ENCODE measurements around the gene CCDC57.

The CCDC57 gene

DNA sequence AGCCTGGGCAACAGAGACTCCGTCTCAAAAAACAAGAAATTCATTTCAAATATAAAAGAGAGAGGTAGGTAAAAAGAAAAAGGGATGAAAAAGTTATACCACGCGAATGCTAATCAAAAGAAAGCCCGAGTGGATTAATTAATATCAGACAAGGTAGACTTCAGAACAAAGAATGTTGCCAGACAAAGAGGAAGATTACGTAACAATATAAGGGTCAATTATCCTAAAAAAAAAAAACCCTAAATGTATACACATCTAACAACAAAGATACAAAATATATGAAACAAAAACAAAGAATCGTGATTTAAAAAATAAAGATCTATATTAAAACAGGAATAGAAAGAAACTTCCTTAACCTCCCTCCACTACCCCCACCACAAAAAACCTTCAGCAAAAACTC lies 44.1 kb downstream of the CCDC57 start:
- DNase-seq (ENCODE audit: extremely low spot score, insufficient read length, low read depth) (no peak), FAIRE-seq (no peak)

DNA sequence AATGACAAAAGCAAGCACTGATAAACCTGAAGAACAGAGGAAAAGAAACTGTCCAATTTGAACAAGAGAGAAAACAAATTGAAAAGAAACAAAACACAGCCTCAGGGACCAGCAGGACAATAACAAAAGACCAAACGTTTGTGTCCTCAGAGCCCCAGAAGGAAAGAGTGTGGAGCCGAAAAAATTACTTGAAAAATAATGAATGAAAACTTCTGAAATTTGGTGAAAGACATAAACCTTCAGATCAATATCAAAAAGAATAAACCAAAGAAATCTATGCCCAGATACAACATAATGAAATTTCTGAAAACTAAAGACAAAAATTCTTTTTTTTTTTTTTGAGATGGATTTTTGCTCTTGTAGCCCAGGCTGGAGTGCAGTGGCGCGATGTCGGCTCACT lies 45.6 kb downstream of the CCDC57 start:
- no peak for DNase-seq (ENCODE audit: extremely low spot score, insufficient read length, low read depth)
- no peak for FAIRE-seq

DNA sequence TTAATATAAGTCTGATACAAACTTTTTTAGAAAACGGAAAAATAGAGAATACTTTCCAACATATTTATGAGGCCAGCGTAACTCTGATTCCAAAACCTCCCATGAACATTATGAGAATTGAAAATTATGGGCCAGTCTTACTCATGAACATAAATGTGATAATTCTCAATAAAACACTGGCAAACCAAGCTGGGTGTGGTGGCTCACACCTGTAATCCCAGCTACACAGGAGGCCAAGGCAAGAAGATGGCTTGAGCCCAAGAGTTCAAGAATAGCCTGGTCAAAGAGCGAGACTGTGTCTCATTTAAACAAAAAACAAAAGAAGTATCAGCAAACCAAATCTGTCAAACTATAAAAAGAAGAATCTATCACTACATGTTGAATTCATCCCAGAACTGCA lies 47.8 kb downstream of the CCDC57 start:
- DNase-seq (ENCODE audit: extremely low spot score, insufficient read length, low read depth) (no peak), FAIRE-seq (no peak)

DNA sequence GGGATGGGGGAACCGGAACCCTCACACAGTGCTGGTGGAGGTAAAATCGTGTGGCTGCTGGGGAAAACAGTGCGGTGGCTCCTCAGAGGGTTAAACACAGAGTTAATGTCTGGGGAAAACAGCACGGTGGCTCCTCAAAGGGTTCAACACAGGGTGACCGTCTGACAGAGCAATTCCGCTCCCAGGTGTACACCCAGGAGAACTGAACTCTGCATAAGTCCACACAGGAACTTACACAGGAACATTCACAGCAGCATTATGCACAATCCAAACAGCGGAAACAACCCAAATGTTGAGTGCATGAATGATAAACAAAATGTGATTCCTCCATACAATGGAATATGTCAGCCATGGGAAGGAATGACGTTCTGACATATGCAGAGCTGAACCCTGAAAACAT lies 51.4 kb downstream of the CCDC57 start:
- DNase-seq (ENCODE audit: extremely low spot score, insufficient read length, low read depth) (no peak), FAIRE-seq (no peak)

DNA sequence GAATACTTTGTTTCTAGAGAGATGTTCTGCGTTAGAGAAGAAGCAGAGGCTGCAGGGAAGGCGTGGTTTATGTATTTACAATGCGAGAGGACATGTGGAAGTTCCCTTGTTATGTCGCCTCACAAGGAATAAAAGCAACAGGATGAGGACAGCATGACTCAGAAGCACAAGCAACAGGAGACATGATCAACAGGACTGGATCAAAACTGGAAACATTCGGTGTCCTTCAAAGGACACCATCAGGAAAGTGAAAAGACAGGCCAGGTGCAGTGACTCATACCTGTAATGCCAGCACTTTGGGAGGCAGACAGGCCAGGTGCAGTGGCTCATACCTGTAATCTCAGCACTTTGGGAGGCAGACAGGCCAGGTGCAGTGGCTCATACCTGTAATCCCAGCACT lies 52.6 kb downstream of the CCDC57 start:
- DNase-seq (ENCODE audit: extremely low spot score, insufficient read length, low read depth) (no peak), FAIRE-seq (no peak)

DNA sequence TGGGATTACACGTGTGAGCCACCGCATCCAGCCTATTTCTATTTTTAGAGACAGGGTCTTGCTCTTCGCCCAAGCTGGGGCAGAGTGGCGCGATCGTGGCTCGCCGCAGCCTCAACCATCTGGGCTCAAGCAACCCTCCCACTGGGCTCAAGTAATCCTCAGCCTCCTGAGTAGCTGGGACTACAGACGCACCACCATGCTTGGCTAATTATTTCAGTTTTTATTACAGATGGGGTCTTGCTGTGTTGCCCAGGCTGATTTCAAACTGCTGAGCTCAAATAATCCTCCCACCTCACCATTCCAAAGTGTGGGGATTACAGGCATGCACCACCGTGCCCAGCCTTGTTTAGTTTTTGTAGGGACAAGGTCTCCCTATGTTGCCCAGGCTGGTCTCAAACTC lies 53.8 kb downstream of the CCDC57 start:
- DNase-seq (ENCODE audit: extremely low spot score, insufficient read length, low read depth), result no peak

DNA sequence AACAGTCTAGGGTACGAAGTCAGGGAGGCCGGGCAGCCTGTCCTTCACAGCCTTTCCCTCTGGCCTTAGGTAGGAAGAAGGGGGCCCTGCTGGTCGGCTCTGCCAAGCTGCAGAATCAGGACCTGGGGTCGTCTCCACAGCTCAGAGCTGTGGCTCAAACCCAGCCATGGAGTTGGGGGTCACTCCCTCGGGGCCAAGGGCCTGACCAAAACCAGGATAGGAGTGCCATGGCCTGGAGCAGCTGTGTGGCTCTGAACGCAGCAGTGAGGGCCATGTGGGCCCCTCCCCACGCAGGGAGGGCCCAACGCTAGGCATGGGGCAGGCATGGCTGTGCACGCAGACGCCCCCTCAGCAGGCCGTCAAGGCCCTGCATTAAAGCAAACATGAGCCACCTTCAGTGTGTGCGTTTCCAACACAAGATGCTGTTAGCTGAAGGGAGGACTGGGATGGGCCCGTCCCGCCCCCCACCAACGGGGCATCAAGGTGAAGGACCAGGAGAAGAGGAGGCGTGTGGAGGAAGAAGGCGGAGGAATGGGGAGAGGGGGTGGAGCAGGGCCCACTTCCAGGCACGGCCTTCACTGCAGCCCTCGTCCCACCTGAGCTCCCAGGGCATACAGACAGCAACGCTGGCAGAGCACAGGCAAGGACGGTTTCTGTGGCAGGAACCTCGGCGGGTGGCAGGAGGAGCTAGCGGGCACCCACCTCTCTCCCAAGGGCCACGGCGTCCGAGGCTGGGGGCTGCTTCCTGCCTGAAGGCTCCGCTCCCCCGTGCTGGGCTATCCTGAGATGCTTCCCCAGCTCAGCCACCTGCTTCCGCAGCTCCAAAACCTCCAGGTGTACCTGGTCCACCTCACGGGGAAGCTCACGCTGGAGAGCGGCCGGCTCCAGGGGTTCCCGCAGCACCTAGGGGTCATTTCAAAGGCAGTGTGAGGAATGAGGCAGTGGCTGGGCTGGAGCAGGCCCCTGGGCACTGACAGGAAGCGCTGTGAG lies 55.3 kb downstream of the CCDC57 start:
- DNase-seq (ENCODE audit: extremely low spot score, insufficient read length, low read depth) (no peak), FAIRE-seq (no peak)

More for the DNA sequence above, 53.8 kb downstream of the CCDC57 start:
- no peak for FAIRE-seq

DNA sequence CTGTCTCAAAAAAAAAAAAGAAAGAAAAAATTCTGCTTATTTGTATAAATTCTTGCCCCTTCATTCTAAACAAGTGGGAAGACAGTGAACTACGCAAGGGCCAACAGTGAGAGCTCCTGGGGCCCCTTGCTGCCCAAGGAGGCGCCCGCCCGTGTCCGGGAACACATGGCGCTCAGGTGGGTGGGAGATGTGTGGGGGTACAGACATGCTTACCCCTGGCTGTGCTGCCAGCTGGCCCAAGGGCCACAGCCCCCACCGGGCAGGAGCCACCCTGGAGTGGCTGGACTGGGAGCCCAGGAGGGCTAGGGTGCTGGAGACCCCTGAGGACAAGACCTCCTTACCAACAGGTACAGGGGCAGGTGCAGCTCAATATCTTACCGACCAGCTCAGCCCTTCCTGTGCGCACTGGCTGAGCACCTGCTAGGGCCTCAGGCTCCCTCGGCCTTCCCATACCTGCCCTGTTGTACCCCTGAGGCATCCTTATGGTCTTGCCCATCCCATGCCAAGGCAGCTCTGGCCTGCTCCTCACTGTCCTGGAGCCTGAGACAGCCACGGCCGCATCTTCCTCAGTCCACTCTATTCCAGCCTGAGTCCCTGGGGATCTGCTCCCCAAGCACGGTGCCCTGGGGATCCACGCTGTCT lies 56.2 kb downstream of the CCDC57 start:
- FAIRE-seq (no peak), DNase-seq (ENCODE audit: extremely low spot score, insufficient read length, low read depth) (no peak)

DNA sequence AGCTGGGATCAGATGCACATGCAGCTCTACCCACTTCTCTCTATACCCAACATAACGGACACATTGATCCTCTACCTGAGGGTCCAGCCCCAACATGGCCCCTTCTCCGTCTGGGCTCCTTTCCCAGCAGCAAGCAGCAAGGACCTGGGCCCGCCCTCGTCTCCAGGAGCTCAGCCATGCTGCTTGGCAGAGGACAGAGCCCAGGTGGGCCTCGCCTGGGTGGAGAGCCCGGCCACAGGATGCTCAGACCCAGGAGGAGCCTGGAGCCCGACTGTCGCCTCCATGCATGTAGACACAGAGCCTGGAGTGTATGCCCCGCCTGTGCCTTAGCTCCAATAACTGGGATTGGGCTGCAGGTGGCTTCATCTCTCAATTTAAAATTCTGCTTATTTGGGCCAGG lies 57.0 kb downstream of the CCDC57 start:
- DNase-seq (ENCODE audit: extremely low spot score, insufficient read length, low read depth), result no peak
- no peak for FAIRE-seq

DNA sequence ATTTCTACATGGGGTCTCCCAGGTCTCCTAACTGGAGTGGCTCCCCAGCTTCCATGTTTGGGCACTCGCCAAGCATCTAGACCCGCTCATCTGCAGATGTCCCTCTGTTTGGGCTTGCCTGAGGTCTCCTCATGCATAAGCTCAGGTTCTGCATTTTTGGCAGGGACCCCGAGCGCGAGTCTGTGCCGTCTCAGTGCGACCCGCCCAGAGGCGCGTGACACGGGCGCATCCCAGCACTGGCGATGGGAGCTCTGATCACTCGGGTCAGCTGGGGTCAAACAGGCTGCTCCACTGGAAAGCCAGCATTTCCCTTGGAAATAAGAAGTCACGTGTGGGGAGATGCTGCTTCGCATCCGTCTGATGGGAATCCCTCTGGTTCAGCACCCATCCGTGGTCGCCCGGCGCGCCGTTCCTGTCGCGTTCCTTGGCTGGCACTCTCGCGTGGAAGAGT lies 57.7 kb downstream of the CCDC57 start:
- DNase-seq (ENCODE audit: extremely low spot score, insufficient read length, low read depth), result no peak
- FAIRE-seq, result no peak

DNA sequence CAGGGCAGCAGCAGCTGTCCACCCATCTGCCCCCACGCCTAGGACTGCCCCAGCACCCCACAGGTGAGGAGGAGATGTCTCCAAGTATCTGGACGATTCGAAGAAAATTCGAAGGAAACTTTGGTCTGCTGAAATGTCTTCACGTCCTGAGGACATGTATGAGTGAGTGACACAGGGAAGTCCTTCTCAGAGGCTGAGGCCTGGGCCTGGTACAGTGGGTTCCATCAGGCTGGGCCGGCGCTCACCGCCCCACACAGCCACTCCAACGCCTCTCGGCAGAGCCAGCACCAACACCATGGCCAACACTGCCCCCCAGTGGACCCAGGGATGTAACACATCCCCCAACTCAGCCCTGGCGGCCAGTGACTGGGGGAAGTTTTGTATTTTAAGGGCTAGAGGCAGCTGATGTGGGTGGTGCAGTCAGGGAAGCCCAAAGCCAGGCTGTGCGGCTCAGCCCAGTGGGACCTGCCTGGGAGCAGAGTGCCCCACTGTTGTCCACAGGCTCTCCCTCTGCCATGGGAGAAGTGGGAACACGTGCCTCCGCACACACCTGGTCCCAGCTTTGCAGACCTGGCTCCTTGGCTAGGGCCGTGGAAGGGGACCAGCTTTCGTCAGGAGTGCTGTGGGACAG lies 58.8 kb downstream of the CCDC57 start:
- FAIRE-seq, result peak; percentile 92
- DNase-seq (ENCODE audit: extremely low spot score, insufficient read length, low read depth), result peak; percentile 73

DNA sequence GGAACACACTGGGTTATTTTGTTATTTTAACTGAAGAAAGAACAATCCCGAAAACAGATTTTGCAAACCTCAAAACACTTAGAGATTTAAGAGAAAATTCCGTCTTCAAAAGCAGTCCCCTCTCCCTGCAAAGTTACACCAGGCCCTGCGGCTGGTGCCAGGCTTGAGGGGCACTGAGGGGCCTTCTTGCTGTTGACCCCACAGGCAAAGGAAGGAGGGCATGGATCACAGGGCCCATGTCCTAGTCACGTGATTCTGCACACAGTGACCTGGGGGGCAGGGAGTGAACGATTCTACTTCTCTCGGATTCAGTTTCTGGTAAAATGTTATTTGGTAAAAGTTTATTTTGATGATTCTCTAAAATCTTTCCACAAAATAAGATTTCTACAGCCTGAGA lies 59.3 kb downstream of the CCDC57 start:
- FAIRE-seq (no peak), DNase-seq (ENCODE audit: extremely low spot score, insufficient read length, low read depth) (no peak)

DNA sequence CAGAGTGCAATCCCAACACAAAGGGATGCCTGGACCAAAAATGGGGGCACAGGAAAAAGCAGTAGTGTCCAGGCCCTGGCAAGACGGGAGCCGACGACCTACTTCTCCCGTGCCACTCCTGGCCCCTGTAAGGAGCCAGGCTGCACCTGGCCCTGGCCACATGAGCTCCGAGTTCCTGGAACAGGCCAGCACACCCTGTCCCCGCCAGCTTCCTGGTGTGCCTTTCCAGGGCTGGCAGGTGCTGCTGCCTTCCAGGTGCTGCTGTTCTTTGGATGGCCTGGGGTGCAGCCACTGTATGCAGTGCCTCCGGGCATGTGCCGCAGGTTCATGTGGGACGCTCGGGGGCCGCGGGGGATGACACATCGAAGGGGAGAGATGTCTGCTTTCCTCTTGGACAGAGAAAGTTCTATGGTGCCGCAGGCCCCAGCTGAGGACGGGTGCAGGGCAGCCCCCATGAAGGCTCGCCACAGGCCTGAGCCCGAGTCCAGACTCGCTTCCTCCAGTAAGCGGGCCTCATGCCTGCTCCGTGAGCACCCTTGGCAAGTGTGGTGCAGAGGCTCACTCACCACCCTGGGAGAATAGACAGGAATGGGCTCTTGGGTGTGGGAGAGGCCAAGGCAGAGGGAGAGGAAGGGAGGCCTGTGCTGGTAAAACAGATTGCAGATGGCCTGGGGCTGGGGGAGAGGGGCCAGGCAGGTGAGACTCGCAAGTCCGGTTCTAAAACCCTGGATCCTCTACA lies 59.9 kb downstream of the CCDC57 start:
- DNase-seq (ENCODE audit: extremely low spot score, insufficient read length, low read depth) (no peak), FAIRE-seq (no peak)

DNA sequence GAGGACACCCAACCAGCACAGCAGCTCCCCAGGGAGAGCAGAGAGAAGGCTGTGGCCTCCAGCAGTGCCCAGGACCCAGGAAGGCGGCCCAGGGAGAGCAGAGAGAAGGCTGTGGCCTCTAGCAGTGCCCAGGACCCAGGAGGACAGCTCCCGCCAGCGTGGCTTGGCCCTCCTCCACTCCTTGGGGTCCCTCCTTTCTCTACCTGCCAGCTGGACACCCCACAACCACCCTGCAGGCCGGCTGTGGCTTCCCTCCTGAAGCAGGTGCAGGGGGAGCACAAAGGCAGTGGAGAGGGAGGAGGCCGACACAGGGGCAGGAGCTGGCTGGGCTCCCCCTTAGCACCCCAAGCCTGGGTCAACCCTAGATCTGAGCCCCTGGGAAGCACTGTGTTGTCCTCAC lies 60.5 kb downstream of the CCDC57 start:
- DNase-seq (ENCODE audit: extremely low spot score, insufficient read length, low read depth) (no peak), FAIRE-seq (no peak)

DNA sequence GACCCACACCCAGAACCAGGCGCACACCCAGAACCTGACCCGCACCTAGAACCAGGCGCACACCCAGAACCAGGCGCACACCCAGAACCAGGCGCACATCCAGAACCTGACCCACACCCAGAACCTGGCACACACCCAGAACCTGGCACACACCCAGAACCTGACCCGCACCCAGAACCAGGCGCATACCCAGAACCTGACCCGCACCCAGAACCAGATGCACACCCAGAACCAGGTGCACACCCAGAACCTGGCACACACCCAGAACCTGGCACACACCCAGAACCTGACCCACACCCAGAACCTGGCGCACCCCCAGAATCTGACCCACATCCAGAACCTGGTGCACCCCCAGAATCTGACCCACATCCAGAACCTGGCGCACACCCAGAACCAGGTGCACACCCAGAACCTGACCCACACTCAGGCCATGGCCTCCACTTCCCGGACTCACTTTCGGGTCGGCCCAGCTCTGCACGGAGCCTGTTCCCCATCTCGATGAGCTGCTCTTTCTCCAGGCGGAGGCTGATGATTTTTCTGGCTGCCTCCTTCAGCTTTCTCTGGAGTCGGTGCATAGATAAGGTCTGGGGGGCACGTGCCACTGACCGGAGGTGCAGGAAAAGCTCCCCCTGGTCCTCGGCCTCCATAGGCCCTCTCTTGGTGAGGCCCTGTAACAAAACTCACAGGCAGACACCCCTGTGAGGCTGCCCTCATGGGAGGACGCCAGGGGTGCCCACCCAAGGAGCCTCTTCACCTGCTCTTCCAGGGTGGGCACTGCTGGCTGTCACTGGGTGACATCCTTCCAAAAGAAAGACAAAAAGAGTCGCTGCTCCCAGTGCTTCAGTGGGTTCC lies 61.3 kb downstream of the CCDC57 start:
- DNase-seq (ENCODE audit: extremely low spot score, insufficient read length, low read depth) (no peak), FAIRE-seq (no peak)

DNA sequence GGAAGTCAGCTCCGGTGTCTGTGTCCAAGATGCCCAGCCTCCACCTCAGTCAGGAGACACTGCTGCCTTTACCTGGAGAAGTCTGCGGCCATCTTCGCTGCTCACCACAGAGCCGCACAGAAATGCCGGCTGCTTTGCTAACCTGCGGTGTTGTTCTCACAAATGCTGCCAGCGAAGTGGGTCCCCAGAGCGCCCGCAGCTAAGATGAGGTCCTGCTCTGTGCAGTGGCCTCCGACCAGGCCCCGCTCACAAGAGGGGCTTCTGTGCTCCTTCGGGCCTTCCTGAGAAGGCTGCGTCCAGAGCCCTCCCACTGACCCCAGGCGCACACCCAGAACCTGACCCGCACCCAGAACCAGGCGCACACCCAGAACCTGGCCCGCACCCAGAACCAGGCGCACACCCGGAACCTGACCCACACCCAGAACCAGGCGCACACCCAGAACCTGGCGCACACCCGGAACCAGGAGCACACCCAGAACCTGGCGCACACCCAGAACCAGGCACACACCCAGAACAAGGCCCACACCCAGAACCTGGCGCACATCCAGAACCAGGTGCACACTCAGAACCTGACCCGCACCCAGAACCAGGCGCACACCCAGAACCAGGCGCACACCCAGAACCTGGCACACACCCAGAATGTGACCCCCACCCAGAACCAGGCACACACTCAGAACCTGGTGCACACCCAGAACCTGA lies 63.1 kb downstream of the CCDC57 start:
- FAIRE-seq, result no peak
- DNase-seq (ENCODE audit: extremely low spot score, insufficient read length, low read depth), result no peak

DNA sequence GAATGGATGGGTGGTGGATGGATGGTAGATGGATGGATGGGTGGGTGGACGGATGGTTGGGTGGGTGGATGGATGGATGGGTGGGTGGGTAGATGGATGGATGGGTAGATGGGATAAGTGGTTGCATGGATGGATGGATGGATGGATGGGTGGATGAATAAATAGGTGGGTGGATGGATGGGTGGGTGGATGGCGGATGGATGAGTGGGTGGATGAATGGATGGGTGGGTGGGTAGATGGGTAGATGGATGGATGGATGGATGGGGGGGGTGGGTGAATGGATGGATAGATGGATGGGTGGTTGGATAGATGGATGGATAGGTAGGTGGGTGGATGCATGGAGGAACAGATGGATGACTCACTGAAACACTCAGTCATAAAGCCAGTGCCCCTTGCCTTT lies 63.6 kb downstream of the CCDC57 start:
- FAIRE-seq (no peak), DNase-seq (ENCODE audit: extremely low spot score, insufficient read length, low read depth) (no peak)

DNA sequence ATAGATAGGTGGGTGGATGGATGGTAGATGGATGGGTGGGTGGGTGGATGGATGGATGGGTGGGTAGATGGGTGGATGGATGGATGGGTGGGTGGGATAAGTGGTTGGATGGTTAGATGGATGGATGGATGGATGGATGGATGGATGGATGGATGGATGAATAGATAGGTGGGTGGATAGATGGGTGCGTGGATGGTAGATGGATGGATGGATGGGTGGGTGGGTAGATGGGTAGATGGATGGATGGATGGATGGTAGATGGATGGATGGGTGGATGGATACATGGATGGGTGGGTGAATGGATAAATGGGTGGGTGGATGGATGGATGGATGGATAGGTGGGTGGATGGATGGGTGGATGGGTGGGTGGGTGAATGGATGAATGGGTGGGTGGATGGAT lies 64.6 kb downstream of the CCDC57 start:
- FAIRE-seq, result no peak
- DNase-seq (ENCODE audit: extremely low spot score, insufficient read length, low read depth), result no peak
